HG03103 (cell line): ENCODE data around the gene CYP2W1.
A peak's percentile ranks its signal among the peaks of the same experiment; 100 is the strongest.
"Not testable (repeated sequence)": the region's sequence is repeated elsewhere in the genome, so short reads cannot be mapped to it uniquely, and the experiment has no call there.

Experiments
- ATAC-seq: cut with Tn5 transposase; IDR thresholded peaks from one replicate; pipeline ENCODE4 v1.9.1; 2021; ENCODE audit warnings: low read depth; ENCODE audit not compliant: unreplicated experiment

The CYP2W1 gene

DNA sequence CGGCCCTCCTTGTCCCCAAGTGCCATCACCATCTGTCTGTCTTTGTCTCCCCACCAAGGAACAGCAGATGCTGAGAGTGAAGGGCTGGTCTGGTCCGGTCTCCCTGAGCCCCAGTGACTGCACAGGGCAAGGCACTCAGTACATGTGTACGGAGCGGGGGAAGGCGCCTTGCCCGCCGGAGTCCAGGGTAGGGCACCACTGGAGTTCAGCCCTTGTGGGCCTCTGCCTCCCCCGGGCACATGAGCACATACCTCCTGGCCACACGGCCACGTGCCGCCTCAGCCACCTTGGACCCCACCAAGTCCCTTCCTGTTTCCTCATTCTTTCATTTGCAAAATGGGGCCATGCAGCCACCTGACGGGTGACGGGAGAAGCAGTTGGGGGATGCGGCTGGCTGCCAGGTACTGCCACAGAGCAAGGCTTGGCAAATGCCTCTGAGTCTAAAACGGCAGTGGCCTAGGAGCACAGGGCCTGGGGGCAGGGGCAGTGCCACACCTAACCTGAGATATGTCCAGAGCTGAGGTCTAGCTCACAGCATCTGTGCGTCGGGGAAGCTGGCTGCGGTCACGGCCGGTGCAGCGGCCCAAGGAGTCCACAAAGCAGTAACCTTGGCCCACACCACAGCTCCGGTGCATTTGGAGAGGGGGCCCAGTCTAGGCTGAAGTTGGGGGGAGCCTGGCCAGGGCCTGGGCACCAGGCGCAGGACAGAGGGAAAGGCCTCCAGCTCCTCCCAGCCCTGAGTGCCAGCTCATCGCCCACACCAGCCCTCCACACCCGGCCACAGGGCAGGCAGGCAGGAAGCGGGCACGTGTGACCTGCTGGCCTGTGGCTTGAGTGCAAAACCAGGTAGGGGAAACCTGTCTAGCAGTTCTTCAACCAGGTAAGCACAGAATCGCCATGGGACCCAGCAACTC lies 33.7 kb upstream of the CYP2W1 start:
- no peak for ATAC-seq

- no peak for ATAC-seq
Observed at GRCh38 chr7:951881-952547, 31.0 kb upstream of the CYP2W1 start.

DNA sequence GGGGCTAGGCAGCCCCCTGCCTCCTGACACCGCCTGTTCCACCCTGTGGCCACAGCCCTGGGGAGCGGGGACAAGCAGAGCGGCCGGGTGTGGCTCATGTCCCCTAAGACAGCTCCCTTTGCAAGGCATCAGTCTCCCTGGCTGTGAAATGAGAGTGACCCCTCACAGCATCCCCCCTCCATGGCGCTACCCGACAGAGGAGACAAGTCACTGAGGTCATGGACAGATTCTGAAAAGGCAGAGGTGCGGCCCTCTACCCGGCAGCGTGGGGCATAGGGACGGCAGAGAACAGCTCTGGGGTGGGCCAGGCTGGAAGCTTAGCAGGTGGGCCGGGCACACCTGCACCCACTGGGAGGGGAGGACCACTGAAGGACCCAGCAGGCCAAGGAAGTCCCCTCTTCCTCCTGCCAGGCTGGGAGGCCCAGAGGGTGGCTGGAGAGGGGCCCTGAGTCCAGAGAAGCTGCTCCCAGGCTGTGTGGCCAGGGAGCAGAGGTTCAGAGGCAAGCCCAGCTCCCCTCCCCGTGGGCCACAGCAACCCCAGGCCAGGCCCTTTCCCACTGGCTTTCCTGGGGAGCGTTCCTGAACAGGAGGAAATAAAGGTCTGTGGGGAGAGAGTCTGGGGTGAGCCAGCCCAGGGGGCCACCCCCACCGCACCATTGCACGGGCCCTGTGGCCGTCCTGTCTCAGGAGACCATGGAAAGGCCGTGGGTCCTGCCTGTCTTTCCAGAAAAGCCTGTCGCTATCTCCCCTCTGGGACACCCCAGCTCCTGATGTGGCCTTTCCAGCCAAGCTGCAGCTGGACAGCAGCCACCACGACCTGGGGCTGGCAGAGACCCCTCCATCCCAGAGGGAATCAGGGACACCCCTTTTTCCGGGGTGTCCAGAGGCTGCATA lies 30.2 kb upstream of the CYP2W1 start:
- no peak for ATAC-seq

- peak; percentile 33 for ATAC-seq
Observed at GRCh38 chr7:953547-954327, 29.2 kb upstream of the CYP2W1 start.

- ATAC-seq, result peak; percentile 42
Observed at GRCh38 chr7:954330-955238, 28.4 kb upstream of the CYP2W1 start, which contains the start of gene ADAP1. Gene ADAP1, minus strand, starts transcription at chr7:954680. Its CDS starts 203 bp downstream, at chr7:954477.

GRCh38 chr7:956031-956430 lies 26.9 kb upstream of the CYP2W1 start:
- no peak for ATAC-seq

DNA sequence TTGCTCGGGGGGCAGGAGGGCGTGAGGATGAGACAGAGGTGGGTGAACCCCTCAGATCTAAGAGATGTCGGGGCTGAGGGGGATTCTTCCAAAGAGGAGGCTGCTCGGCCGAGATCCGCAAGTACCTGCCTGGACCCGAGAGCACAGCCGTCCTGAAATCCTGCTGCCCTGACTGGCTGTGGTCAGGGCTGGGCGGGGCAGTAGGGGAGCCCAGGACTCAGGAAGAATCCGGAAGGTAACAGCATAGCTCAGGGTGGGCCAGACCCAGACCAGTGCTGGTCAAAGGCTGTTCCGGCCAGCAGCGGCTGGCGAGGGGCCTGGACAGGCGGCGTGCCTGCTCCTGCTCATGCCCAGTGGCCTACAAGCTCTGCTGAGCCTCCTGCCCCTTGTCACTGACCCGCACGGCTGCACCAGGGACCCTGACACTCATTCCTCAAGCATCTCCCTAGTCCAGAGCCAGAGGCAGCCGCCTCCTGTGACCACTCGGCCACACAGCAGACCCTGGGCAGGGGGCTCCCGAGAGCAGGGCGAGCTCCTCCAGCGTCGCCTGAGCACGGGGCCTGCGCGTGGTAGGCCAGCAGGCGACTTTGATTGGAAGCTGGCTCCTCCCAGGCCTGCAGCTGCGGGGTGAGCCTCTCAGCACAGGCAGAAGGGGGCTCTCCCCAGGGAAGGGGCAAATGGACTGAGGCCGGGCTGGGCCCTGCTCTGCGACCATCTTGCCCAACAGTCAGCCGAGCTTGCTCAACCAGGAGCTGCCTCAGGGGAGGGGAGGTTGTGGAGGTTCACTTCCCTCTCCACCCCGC lies 25.4 kb upstream of the CYP2W1 start:
- no peak for ATAC-seq

- no peak for ATAC-seq
Observed at GRCh38 chr7:958221-959200, 24.5 kb upstream of the CYP2W1 start.

GRCh38 chr7:959271-959670 lies 23.7 kb upstream of the CYP2W1 start:
- no peak for ATAC-seq

DNA sequence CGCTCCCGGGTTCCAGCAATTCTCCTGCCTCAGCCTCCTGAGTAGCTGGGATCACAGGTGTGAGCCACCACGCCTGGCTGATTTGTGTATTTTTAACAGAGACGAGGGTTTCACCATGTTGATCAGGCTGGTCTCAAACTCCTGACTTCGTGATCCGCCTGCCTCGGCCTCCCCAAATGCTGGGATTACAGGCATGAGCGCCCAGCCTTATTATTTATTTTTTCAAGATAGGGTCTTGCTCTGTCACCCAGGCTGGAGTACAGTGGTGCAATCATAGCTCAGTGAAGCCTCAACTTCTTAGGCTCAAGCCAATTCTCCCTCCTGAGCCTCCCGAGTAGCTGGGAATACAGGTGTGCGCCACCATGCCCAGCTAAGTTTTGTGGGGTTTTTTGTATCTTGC lies 23.2 kb upstream of the CYP2W1 start:
- ATAC-seq, result not testable (repeated sequence)

DNA sequence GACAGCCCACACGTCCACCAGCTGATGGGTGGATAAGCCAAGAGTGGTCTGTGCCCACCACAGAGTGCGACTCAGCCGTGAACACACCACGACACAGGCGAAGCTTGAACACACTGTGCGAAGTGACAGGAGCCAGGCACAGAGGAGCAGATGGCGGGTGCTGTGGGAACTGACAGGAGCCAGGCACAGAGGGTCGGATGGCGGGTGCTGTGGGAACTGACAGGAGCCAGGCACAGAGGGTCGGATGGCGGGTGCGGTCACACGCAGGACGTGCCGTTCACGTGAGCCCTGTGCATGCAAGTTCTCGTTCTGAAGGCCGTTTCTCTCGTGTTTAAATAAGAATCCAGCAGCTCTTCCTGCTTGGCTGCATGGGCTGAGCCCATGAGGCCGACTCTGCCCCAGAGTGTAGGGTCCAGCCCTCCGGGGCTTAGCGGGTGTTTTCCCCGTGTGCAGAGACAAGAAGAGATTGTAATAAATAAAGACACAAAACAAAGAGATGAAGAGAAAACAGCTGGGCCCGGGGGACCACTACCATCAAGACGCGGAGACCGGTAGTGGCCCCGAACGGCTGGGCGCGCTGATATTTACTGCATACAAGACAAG lies 22.6 kb upstream of the CYP2W1 start:
- no peak for ATAC-seq

GRCh38 chr7:960972-961371 lies 22.0 kb upstream of the CYP2W1 start:
- not testable (repeated sequence) for ATAC-seq

- no peak for ATAC-seq
Observed at GRCh38 chr7:961546-962400, 21.2 kb upstream of the CYP2W1 start.

DNA sequence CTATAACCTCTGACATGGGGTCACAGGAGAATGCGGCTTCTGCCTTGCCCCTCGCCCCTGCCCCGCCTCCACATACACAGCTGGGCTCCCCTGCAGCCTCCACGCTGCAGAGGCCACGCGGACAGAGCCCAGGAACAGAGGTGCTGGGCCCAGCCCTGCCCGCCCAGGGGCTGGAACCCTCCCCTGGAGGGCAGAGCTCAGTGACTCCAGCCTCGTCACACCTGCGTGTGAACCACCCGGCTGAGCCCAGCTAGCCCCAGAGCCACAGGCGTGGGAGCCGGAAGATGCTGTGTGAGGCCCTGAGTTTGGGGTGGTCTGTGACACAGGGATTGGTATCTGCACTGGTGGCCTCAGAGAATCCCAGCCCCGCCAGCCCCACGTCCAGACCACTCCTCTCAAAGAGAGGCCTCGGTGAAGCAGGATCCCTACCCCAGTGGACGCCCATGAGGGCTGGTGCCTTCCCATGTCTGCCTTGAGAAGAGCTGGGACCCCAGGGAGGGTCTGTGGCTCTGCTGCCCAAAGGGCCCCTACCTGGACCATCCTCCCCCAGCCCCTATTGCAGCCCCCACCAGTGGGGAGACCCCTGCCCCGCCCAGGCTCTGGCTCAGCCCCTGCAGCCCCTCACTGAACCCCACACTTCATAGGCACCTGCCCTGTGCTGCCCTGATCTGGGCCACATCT lies 20.4 kb upstream of the CYP2W1 start:
- ATAC-seq, result no peak
